CD14-positive monocyte (primary cell): ENCODE data around the gene MPRIP. TPM values are rescaled to one million over a fixed set of nuclear protein-coding genes. Genes with fewer than 3 reads are reported as not detected.

Experiments
- DNase-seq, 3 donors: peaks; one replicate each; pipeline ENCODE4 v3.0.0-alpha.2; 2011 to 2022
- H2AFZ ChIP-seq: 2 replicates; pipeline ENCODE4 v1.6.0; 2012; ENCODE audit warnings: mild to moderate bottlenecking, low read depth, low read length, inconsistent platforms; ENCODE audit not compliant: insufficient read depth, poor library complexity, severe bottlenecking
- H3K27ac ChIP-seq, 2 donors: 1 replicate in 1 of 2; 2 replicates in 1 of 2; pipeline ENCODE4 v1.5.1; 2012 to 2013; ENCODE audit warnings: low read length in 2 of 2, control low read depth in 1 of 2, inconsistent platforms in 1 of 2, low read depth in 1 of 2, mild to moderate bottlenecking in 1 of 2
- H3K27me3 ChIP-seq, 2 donors: one replicate each; pipeline versions ENCODE4 v1.6.0 to v1.6.1; 2011 to 2013; ENCODE audit warnings: low read length in 2 of 2; ENCODE audit not compliant: control insufficient read depth in 2 of 2, insufficient read depth in 2 of 2
- H3K36me3 ChIP-seq, 2 donors: replicated peaks in 1 of 2; 1 replicate in 1 of 2; 2 replicates in 1 of 2; pipeline versions ENCODE4 v1.5.1 to v1.6.1; 2012 to 2013; ENCODE audit warnings: low read length in 2 of 2, control low read depth in 1 of 2, inconsistent platforms in 1 of 2, mild to moderate bottlenecking in 1 of 2; ENCODE audit not compliant: insufficient read depth in 2 of 2, control insufficient read depth in 1 of 2
- H3K4me1 ChIP-seq, 2 donors: 1 replicate in 1 of 2; 2 replicates in 1 of 2; pipeline versions ENCODE4 v1.5.1 to v1.6.1; 2012 to 2013; ENCODE audit warnings: low read length in 2 of 2, control low read depth in 1 of 2, inconsistent platforms in 1 of 2, mild to moderate bottlenecking in 1 of 2, moderate library complexity in 1 of 2; ENCODE audit not compliant: insufficient read depth in 2 of 2, control insufficient read depth in 1 of 2
- H3K4me2 ChIP-seq: replicated peaks from 2 replicates; pipeline ENCODE3; 2012; ENCODE audit warnings: low read length, moderate library complexity, mild to moderate bottlenecking; ENCODE audit not compliant: poor library complexity, severe bottlenecking; ENCODE audit errors: extremely low read depth
- H3K4me3 ChIP-seq, 3 experiments: fragments of 200-600 bp in 1 of 3; sonication (generic) in 1 of 3; replicated peaks in 1 of 3; 1 replicate in 2 of 3; 2 replicates in 1 of 3; pipeline ENCODE4 v1.5.1; 2011 to 2013; ENCODE audit warnings: low read length in 3 of 3, mild to moderate bottlenecking in 3 of 3, control low read depth in 2 of 3, low read depth in 2 of 3, inconsistent platforms in 1 of 3, moderate library complexity in 1 of 3
- H3K79me2 ChIP-seq: 2 replicates; pipeline ENCODE4 v1.6.0; 2012; ENCODE audit warnings: mild to moderate bottlenecking, control low read depth, inconsistent platforms, low read length, moderate library complexity; ENCODE audit not compliant: insufficient read depth
- H3K9ac ChIP-seq: 2 replicates; pipeline ENCODE4 v1.6.0; 2017; ENCODE audit warnings: low read length, mild to moderate bottlenecking; ENCODE audit not compliant: insufficient read depth, poor library complexity, severe bottlenecking
- H3K9me3 ChIP-seq, 2 donors: replicated peaks in 1 of 2; 1 replicate in 1 of 2; 2 replicates in 1 of 2; pipeline versions ENCODE4 v1.5.1 to v1.6.1; 2012 to 2013; ENCODE audit warnings: low read length in 2 of 2, control low read depth in 1 of 2; ENCODE audit not compliant: control insufficient read depth in 1 of 2, insufficient read depth in 1 of 2
- H4K20me1 ChIP-seq: 2 replicates; pipeline ENCODE4 v1.6.0; 2012; ENCODE audit warnings: mild to moderate bottlenecking, low read length, control low read depth, moderate library complexity; ENCODE audit not compliant: insufficient read depth
- H3K27ac Mint-ChIP-seq, 7 donors: one replicate each; pipeline ENCODE4 v1.8.0; 2020; ENCODE audit warnings: mild to moderate bottlenecking in 7 of 7, mixed read lengths in 7 of 7, moderate library complexity in 6 of 7, inconsistent platforms in 2 of 7
- H3K27me3 Mint-ChIP-seq, 3 donors: one replicate each; pipeline ENCODE4 v1.8.0; 2021 to 2022; ENCODE audit warnings: low read depth in 3 of 3, mild to moderate bottlenecking in 3 of 3, mixed read lengths in 3 of 3, moderate library complexity in 3 of 3, inconsistent platforms in 1 of 3
- H3K36me3 Mint-ChIP-seq, 2 donors: one replicate each; pipeline ENCODE4 v1.8.0; 2020; ENCODE audit warnings: mixed read lengths in 2 of 2, inconsistent platforms in 1 of 2, mild to moderate bottlenecking in 1 of 2
- H3K4me1 Mint-ChIP-seq: one replicate; pipeline ENCODE4 v1.8.0; 2020; ENCODE audit warnings: mild to moderate bottlenecking, mixed read lengths
- H3K4me3 Mint-ChIP-seq, 2 donors: one replicate each; pipeline ENCODE4 v1.8.0; 2020; ENCODE audit warnings: mild to moderate bottlenecking in 2 of 2, mixed read lengths in 2 of 2, moderate library complexity in 1 of 2
- H3K9me3 Mint-ChIP-seq, 7 donors: one replicate each; pipeline ENCODE4 v1.8.0; 2020 to 2022; ENCODE audit warnings: mixed read lengths in 7 of 7, mild to moderate bottlenecking in 6 of 7, moderate library complexity in 6 of 7, inconsistent platforms in 2 of 7
- CTCF ChIP-seq: fragments of 200-600 bp; IDR thresholded peaks from one replicate; pipeline ENCODE4 v1.8.0; 2022; ENCODE audit warnings: antibody characterized with exemption, mild to moderate bottlenecking
- WGBS: methylation state at CpG from one replicate; pipeline ENCODE4 v1.1.5; 2013; ENCODE audit warnings: missing lambda C conversion rate; ENCODE audit not compliant: insufficient coverage; 5-methylcytosine and 5-hydroxymethylcytosine counted together
- intact Hi-C, 2 donors: fragments of 100-400 bp; cut with micrococcal nuclease; formaldehyde crosslinking; loops; one replicate each; pipeline versions ENCODE4 v1.15.0 to v1.15.1; 2023
- polyA plus RNA-seq, 3 donors: library from polyadenylated mRNA; depleted of rRNA in 1 of 3; unstranded in 2 of 3; stranded (reverse) in 1 of 3; fragments of 300-500 nt in 2 of 3; fragments of >200 nt in 1 of 3; fragmentation: Illumina TruSeq in 2 of 3; gene quantifications; 1 replicate in 2 of 3; 2 replicates in 1 of 3; pipeline ENCODE4 v1.2.3, GENCODE V29; 2012 to 2021

The MPRIP gene
- polyA plus RNA-seq, 3 donors = 2.0 to 48.7 (median 2.5) TPM

GRCh38 chr17:17072546-17072945 is 30.3 kb downstream of the MPRIP start:
- H3K36me3 ChIP-seq = peaks cover 16 to 34% of the 10 kb centered on the region in 2 donors
- H3K27ac ChIP-seq = no peak overlapping the region
- DNase-seq = no peak
- TF ChIP-seq CTCF = no peak
- Mint-ChIP-seq H3K27me3 (peaks cover 0 to 3% (median 0%) of the 10 kb centered on the region in 3 donors), H3K4me1 (peaks cover 13% of the 10 kb centered on the region), H3K27ac (no peak overlapping the region), H3K36me3 (peaks cover 37% of the 10 kb centered on the region in 2 donors), H3K9me3 (no peaks in the 10 kb centered on the region), H3K4me3 (no peak overlapping the region)
- intact Hi-C loops = no loop called here
- peaks cover 78% of the 10 kb centered on the region for H4K20me1 ChIP-seq
- no peak overlapping the region for H3K4me3 ChIP-seq
- peaks cover 45% of the 10 kb centered on the region for H3K79me2 ChIP-seq
- H3K27me3 ChIP-seq = no peaks in the 10 kb centered on the region
- WGBS = 86% methylated on average over 1 of the region's 5 CpGs
- H3K9ac ChIP-seq = no peak overlapping the region
- no peak overlapping the region for H3K4me2 ChIP-seq
- no peak overlapping the region for H2AFZ ChIP-seq
- no peaks in the 10 kb centered on the region for H3K9me3 ChIP-seq
- H3K4me1 ChIP-seq = peaks cover 0 to 7% of the 10 kb centered on the region in 2 donors

GRCh38 chr17:17073030-17073564 is 30.8 kb downstream of the MPRIP start:
- no peak overlapping the region for H3K4me2 ChIP-seq
- peaks cover 44% of the 10 kb centered on the region for H3K79me2 ChIP-seq
- TF ChIP-seq CTCF = no peak
- H3K36me3 ChIP-seq = peaks cover 22 to 39% of the 10 kb centered on the region in 2 donors
- no peaks in the 10 kb centered on the region for H3K27me3 ChIP-seq
- no peak overlapping the region for H3K9ac ChIP-seq
- peaks cover 78% of the 10 kb centered on the region for H4K20me1 ChIP-seq
- WGBS = 97% methylated on average over 10 of the region's 12 CpGs
- H3K4me1 ChIP-seq = peaks cover 0 to 6% of the 10 kb centered on the region in 2 donors
- peaks cover 42% of the 10 kb centered on the region in 2 donors for H3K36me3 Mint-ChIP-seq
- DNase-seq = no peak
- intact Hi-C loops = no loop called here
- H3K9me3 ChIP-seq = no peaks in the 10 kb centered on the region
- no peak overlapping the region for H3K4me3 Mint-ChIP-seq
- H2AFZ ChIP-seq = no peak overlapping the region
- no peak overlapping the region for H3K27ac Mint-ChIP-seq
- H3K4me1 Mint-ChIP-seq = peaks cover 10% of the 10 kb centered on the region
- H3K4me3 ChIP-seq = no peak overlapping the region
- peaks cover 0 to 3% (median 0%) of the 10 kb centered on the region in 3 donors for H3K27me3 Mint-ChIP-seq
- H3K9me3 Mint-ChIP-seq = no peaks in the 10 kb centered on the region
- H3K27ac ChIP-seq = no peak overlapping the region
